ENCODE data around the gene LARP4B. TPM values are rescaled to one million over a fixed set of nuclear protein-coding genes. Genes with fewer than 3 reads are reported as not detected.

Gene LARP4B
- total RNA-seq, 1 experiment from 2014 or later, result 122 TPM

DNA sequence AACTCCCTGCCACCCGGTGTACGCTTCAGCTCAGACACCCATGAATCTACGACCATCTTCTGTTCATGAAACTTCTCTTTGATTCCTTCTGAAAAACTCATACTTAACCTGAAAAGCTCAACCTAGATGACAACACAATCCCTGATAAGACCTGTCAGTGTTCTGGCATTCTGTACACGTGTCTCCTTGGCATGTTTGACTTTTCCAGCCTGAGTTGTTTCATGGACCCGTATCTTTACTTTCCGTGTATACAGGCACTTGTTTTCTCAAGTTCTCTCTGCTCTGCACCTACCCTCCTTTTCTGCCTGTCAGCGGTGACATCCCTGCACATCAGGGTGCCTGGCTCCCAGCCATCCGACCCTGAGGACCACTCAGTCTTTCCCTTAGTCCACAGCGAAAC is 103.3 kb downstream of the LARP4B start:
- Histone ChIP-seq H3K4me1 (ENCODE audit: control insufficient read depth in 1 of 2, insufficient read depth in 2 of 2, low read length in 2 of 2) (no peaks in the 10 kb centered on the region), H3K9me3 (ENCODE audit: control insufficient read depth in 1 of 2, insufficient read depth in 1 of 2, low read depth in 1 of 2, low read length in 2 of 2) (no peaks in the 10 kb centered on the region), H3K36me3 (ENCODE audit: control insufficient read depth in 1 of 2, insufficient read depth in 2 of 2, low read length in 2 of 2) (peaks cover 34 to 39% of the 10 kb centered on the region in 2 experiments; a peak in 3 of 4 replicates), H3K27ac (ENCODE audit: low read depth, low read length) (no peak overlapping the region), H3K27me3 (ENCODE audit: insufficient read depth, low read length) (no peaks in the 10 kb centered on the region), H3K4me3 (replicated peaks in 1 of 2; ENCODE audit: low read depth in 1 of 2, low read length in 2 of 2) (no peak overlapping the region), H3K4me2 (ENCODE audit: low read length) (no peak overlapping the region), H4K20me1 (ENCODE audit: insufficient read depth) (no peaks in the 10 kb centered on the region), H2AFZ (ENCODE audit: low read depth, low read length, poor library complexity, severe bottlenecking) (no peak overlapping the region), H3K9me2 (ENCODE audit: insufficient read depth) (no peaks in the 10 kb centered on the region), H3K79me2 (ENCODE audit: insufficient read depth, low read length) (peaks cover 57% of the 10 kb centered on the region), H3K9ac (ENCODE audit: low read length) (no peak overlapping the region)
- DNase-seq (ENCODE audit: low read depth, low spot score), result no peak
- ChIA-PET RAD21 (ENCODE audit: low non-redundant PET in 1 of 2, low total read pairs in 2 of 2, uncharacterized antibody in 2 of 2, unreplicated experiment in 2 of 2) (no interaction called here), POLR2A (no interaction called here), CTCF (no interaction called here)
- TF ChIP-seq EZH2 (IDR thresholded peaks at IDR 0.05) (no peak), SP1 (IDR thresholded peaks at IDR 0.05; ENCODE audit: low read depth) (no peak), FOSL1 (IDR thresholded peaks at IDR 0.05; ENCODE audit: low read depth) (no peak), ZNF274 (IDR thresholded peaks at IDR 0.05; ENCODE audit: low read depth, low read length) (no peak), POLR2A (IDR thresholded peaks at IDR 0.05; ENCODE audit: borderline replicate concordance, extremely low read depth, insufficient read depth, insufficient read length) (no peak), TCF7L2 (IDR thresholded peaks at IDR 0.05; ENCODE audit: borderline replicate concordance, extremely low read depth, insufficient read depth, insufficient read length) (no peak), EGR1 (IDR thresholded peaks at IDR 0.05; ENCODE audit: low read depth) (no peak)
- TF ChIP-seq, protein P1, sequence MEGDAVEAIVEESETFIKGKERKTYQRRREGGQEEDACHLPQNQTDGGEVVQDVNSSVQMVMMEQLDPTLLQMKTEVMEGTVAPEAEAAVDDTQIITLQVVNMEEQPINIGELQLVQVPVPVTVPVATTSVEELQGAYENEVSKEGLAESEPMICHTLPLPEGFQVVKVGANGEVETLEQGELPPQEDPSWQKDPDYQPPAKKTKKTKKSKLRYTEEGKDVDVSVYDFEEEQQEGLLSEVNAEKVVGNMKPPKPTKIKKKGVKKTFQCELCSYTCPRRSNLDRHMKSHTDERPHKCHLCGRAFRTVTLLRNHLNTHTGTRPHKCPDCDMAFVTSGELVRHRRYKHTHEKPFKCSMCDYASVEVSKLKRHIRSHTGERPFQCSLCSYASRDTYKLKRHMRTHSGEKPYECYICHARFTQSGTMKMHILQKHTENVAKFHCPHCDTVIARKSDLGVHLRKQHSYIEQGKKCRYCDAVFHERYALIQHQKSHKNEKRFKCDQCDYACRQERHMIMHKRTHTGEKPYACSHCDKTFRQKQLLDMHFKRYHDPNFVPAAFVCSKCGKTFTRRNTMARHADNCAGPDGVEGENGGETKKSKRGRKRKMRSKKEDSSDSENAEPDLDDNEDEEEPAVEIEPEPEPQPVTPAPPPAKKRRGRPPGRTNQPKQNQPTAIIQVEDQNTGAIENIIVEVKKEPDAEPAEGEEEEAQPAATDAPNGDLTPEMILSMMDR (IDR thresholded peaks at IDR 0.05 in 2 of 3, conservative IDR thresholded peaks at IDR 0.05 in 1 of 3; ENCODE audit: borderline replicate concordance in 1 of 3, insufficient read depth in 1 of 3, low read depth in 2 of 3, low read length in 2 of 3), result no peak
- no TSS peak for BruUV-seq (replicated peaks)
- intact Hi-C loops (cut with micrococcal nuclease), result no loop called here
- no peak for ATAC-seq

GRCh38 chr10:824946-825345 is 106.6 kb downstream of the LARP4B start:
- TF ChIP-seq FOSL1 (IDR thresholded peaks at IDR 0.05; ENCODE audit: low read depth) (no peak), POLR2AphosphoS5 (IDR thresholded peaks at IDR 0.05; ENCODE audit: low read depth, low read length) (no peak), SRF (IDR thresholded peaks at IDR 0.05; ENCODE audit: low read depth) (no peak), YY1 (IDR thresholded peaks at IDR 0.05; ENCODE audit: extremely low read depth, insufficient replicate concordance, low read depth, low read length) (no peak), SIN3A (IDR thresholded peaks at IDR 0.05; ENCODE audit: low read depth) (no peak)
- TF ChIP-seq, protein P1 (IDR thresholded peaks at IDR 0.05 in 2 of 3, conservative IDR thresholded peaks at IDR 0.05 in 1 of 3; ENCODE audit: borderline replicate concordance in 1 of 3, insufficient read depth in 1 of 3, low read depth in 2 of 3, low read length in 2 of 3), result no peak
- CTCF ChIA-PET, result no interaction called here
- POLR2A ChIA-PET, result no interaction called here
- ATAC-seq (no peak), DNase-seq (ENCODE audit: low read depth, low spot score) (no peak)
- Histone ChIP-seq H2AFZ (ENCODE audit: low read depth, low read length, poor library complexity, severe bottlenecking) (no peak overlapping the region), H3K4me1 (ENCODE audit: control insufficient read depth in 1 of 2, insufficient read depth in 2 of 2, low read length in 2 of 2) (peaks cover 1 to 3% of the 10 kb centered on the region in 2 experiments; a peak in 2 of 4 replicates), H3K9me3 (ENCODE audit: control insufficient read depth in 1 of 2, insufficient read depth in 1 of 2, low read depth in 1 of 2, low read length in 2 of 2) (no peaks in the 10 kb centered on the region), H3K36me3 (ENCODE audit: control insufficient read depth in 1 of 2, insufficient read depth in 2 of 2, low read length in 2 of 2) (peaks cover 38 to 47% of the 10 kb centered on the region in 2 experiments; a peak in 3 of 4 replicates), H3K27me3 (ENCODE audit: insufficient read depth, low read length) (no peaks in the 10 kb centered on the region), H4K20me1 (ENCODE audit: insufficient read depth) (no peaks in the 10 kb centered on the region), H3K4me3 (replicated peaks in 1 of 2; ENCODE audit: low read depth in 1 of 2, low read length in 2 of 2) (no peak overlapping the region), H3K9ac (ENCODE audit: low read length) (no peak overlapping the region), H3K79me2 (ENCODE audit: insufficient read depth, low read length) (peaks cover 35% of the 10 kb centered on the region; the same call in 1 of the 2 replicates), H3K4me2 (ENCODE audit: low read length) (no peak overlapping the region), H3K27ac (ENCODE audit: low read depth, low read length) (no peak overlapping the region), H3K9me2 (ENCODE audit: insufficient read depth) (no peaks in the 10 kb centered on the region)
- RAD21 ChIA-PET (ENCODE audit: low non-redundant PET in 1 of 2, low total read pairs in 2 of 2, uncharacterized antibody in 2 of 2, unreplicated experiment in 2 of 2), result no interaction called here
- no TSS peak for BruUV-seq (replicated peaks)
- intact Hi-C loops (cut with micrococcal nuclease), result no loop called here

All from HCT116 (cell line).